K562 (cell line): ENCODE measurements around the gene KIF5C. TPM values are rescaled to one million over a fixed set of nuclear protein-coding genes. Genes with fewer than 3 reads are reported as not detected.
A peak's percentile ranks its signal among the peaks of the same experiment; 100 is the strongest.

Experiments used
- ATF7 ChIP-seq: fragments of 450-650 bp; IDR thresholded peaks from 2 replicates; pipeline ENCODE4 v1.7.1; 2014; ENCODE audit warnings: mild to moderate bottlenecking, moderate library complexity
- CBX3 ChIP-seq, 2 experiments: IDR thresholded peaks; 1 replicate in 1 of 2; 2 replicates in 1 of 2; pipeline ENCODE4 v1.6.1; 2012; ENCODE audit warnings: inconsistent platforms in 2 of 2, low read length in 2 of 2, borderline replicate concordance in 1 of 2, control low read depth in 1 of 2
- CTCF ChIP-seq, 3 experiments: IDR thresholded peaks in 2 of 3; conservative IDR thresholded peaks in 1 of 3; 2 replicates each; pipeline ENCODE4 v1.5.1; 2011 to 2012; ENCODE audit warnings: low read length in 3 of 3, mild to moderate bottlenecking in 3 of 3, control low read depth in 2 of 3, improper control_type of control experiment in 1 of 3, inconsistent platforms in 1 of 3, low read depth in 1 of 3, mixed read lengths in 1 of 3, moderate library complexity in 1 of 3; ENCODE audit not compliant: insufficient read depth in 2 of 3
- DEAF1 ChIP-seq: fragments of 450-650 bp; formaldehyde crosslinking; IDR thresholded peaks from 2 replicates; pipeline ENCODE4 v1.4.0; 2020; ENCODE audit warnings: mild to moderate bottlenecking, moderate library complexity
- E2F8 ChIP-seq: fragments of 450-650 bp; IDR thresholded peaks from 2 replicates; pipeline ENCODE4 v1.7.1; 2018; ENCODE audit warnings: mild to moderate bottlenecking, low read depth; ENCODE audit not compliant: partially characterized antibody
- ERF ChIP-seq: fragments of 450-650 bp; formaldehyde crosslinking; IDR thresholded peaks from 2 replicates; pipeline ENCODE4 v1.4.0; 2020; ENCODE audit warnings: mild to moderate bottlenecking, mixed read lengths
- ESRRA ChIP-seq: fragments of 450-650 bp; IDR thresholded peaks from 2 replicates; pipeline ENCODE4 v1.6.1; 2014; ENCODE audit warnings: low read depth, mild to moderate bottlenecking, moderate library complexity, borderline replicate concordance
- KHSRP ChIP-seq: fragments of 450-650 bp; IDR thresholded peaks from 2 replicates; pipeline ENCODE4 v1.6.1; 2017
- NBN ChIP-seq: fragments of 450-650 bp; IDR thresholded peaks from 2 replicates; pipeline ENCODE4 v1.6.1; 2016; ENCODE audit warnings: low read depth, mild to moderate bottlenecking
- SMAD3 ChIP-seq: fragments of 450-650 bp; formaldehyde crosslinking; conservative IDR thresholded peaks from 2 replicates; pipeline ENCODE4 v1.4.0; 2020; ENCODE audit warnings: mild to moderate bottlenecking
- SMC3 ChIP-seq: conservative IDR thresholded peaks from 2 replicates; pipeline ENCODE4 v1.6.1; 2011; ENCODE audit warnings: low read depth, low read length, improper control_type of control experiment; ENCODE audit not compliant: insufficient read depth
- SPI1 ChIP-seq: IDR thresholded peaks from 2 replicates; pipeline ENCODE4 v1.6.1; 2011; ENCODE audit warnings: low read depth, low read length, control low read depth, borderline replicate concordance
- ZNF197 ChIP-seq: fragments of 200-800 bp; sonication (Bioruptor generic); IDR thresholded peaks from 2 replicates; pipeline ENCODE4 v1.6.1; 2016; ENCODE audit warnings: low read depth, missing genetic modification characterization, missing compliant biosample characterization
- ZNF512 ChIP-seq: IDR thresholded peaks from 2 replicates; pipeline ENCODE4 v1.6.1; 2016; ENCODE audit warnings: missing genetic modification characterization, missing compliant biosample characterization
- polyA plus RNA-seq, 8 experiments: library from polyadenylated mRNA; depleted of rRNA in 4 of 8; stranded (reverse) in 5 of 8; unstranded in 3 of 8; fragments of >200 nt; fragmentation: Nextera tagmentation in 2 of 8; fragmentation: Illumina TruSeq in 1 of 8; extraction: Ambion mirVana in 2 of 8; extraction: Trizol in 1 of 8; gene quantifications; 2 replicates each; pipeline versions ENCODE4 v1.2.1 to v1.2.3, GENCODE V29; 2011 to 2014; ENCODE audit warnings: inconsistent platforms in 1 of 8, missing spikeins in 1 of 8
- total RNA-seq, 7 experiments: library from RNA; depleted of rRNA in 6 of 7; stranded (reverse); fragments of >200 nt in 6 of 7; fragmentation: Illumina TruSeq in 2 of 7; extraction: Trizol in 2 of 7; gene quantifications; 2 replicates each; pipeline versions ENCODE4 v1.2.1 to v1.2.3, GENCODE V29; 2011 to 2021; ENCODE audit warnings: low replicate concordance in 1 of 7

Gene KIF5C
- total and polyA plus RNA-seq, 9 of the 15 experiments (the other 6 are each of a cell fraction or from before 2014, with no cell fraction given) = 0.01 to 0.09 (median 0.01) TPM; not detected in 6

- TF ChIP-seq SMAD3 (CRISPR knock-in tag) = 0 out of 2 replicates have a peak, but pooled peaks have one; percentile 48
- TF ChIP-seq CBX3 (IDR thresholded peaks at IDR 0.05; ENCODE audit: borderline replicate concordance in 1 of 2, low read length in 2 of 2) = peak in 1 of 2 experiments; percentile 49; a peak in 1 of 3 replicates
- TF ChIP-seq DEAF1 (CRISPR knock-in tag) = peak; percentile 58; the same call in 1 of the 2 replicates
- peak; percentile 55 for TF ChIP-seq SMC3
- TF ChIP-seq KHSRP = no peak
- peak; percentile 46; the same call in 1 of the 2 replicates for TF ChIP-seq SPI1
- 0 out of 2 replicates have a peak, but pooled peaks have one; percentile 15 for TF ChIP-seq ESRRA
- peak; percentile 81 to 93 (median 88) for TF ChIP-seq CTCF (IDR thresholded peaks at IDR 0.05 in 2 of 3, conservative IDR thresholded peaks at IDR 0.05 in 1 of 3; ENCODE audit: insufficient read depth in 2 of 3, low read depth in 1 of 3, low read length in 3 of 3)
- TF ChIP-seq ERF (CRISPR knock-in tag) = 0 out of 2 replicates have a peak, but pooled peaks have one; percentile 9
- peak; percentile 84 for TF ChIP-seq ZNF512 (tag)
- TF ChIP-seq NBN = 0 out of 2 replicates have a peak, but pooled peaks have one; percentile 13
- TF ChIP-seq ATF7 = 0 out of 2 replicates have a peak, but pooled peaks have one; percentile 20
- TF ChIP-seq E2F8 = no peak
- TF ChIP-seq ZNF197 (CRISPR knock-in tag) = no peak
Observed at GRCh38 chr2:148926291-148926961, 51.4 kb downstream of the KIF5C start (continued).
